GM21576 (cell line): ENCODE results near the gene CCNK.

ENCODE experiments used
- ATAC-seq: cut with Tn5 transposase; IDR thresholded peaks from one replicate; pipeline ENCODE4 v1.9.1; 2021; ENCODE audit warnings: mild to moderate bottlenecking, moderate library complexity; ENCODE audit not compliant: unreplicated experiment

CCNK gene

DNA sequence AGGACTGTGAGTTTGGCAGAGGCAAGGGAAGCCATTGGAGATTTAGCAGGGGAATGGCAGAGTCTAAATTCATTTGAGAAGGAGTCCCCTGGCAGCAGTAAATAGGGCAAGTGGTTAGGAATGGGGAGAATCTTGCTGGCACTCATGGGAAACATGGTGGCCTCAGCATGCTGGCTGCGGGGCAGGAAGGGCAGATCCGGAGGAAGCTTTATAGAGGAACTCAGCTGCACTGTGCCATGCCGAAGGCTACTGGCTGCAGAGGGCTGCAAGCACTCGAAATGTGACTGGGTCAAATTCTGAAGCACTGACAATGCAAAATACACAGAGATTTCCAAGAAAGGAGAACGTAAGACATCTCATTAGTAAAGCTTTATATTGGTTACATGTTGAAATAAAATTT is 23.9 kb downstream of the CCNK start:
- ATAC-seq: no peak

DNA sequence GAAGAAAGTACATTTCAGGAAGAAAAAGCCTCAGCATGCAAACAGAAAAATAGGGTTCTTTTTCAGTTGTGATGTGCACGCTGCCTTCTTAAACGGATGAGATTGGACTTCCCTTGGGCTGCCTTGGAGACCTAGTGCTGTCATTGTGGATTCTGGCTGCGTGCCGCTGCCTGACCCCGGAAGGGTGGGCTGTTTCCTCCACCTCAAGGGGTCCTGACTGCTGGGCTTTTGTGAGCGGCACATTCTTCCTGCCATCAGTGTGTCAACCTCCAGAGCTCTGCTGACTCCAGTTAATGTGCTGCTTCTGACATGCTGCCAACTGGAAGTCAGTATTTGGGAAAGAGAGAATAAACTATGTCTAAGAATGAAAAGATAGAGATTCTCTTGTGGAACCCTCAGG is 25.1 kb downstream of the CCNK start:
- ATAC-seq: no peak

DNA sequence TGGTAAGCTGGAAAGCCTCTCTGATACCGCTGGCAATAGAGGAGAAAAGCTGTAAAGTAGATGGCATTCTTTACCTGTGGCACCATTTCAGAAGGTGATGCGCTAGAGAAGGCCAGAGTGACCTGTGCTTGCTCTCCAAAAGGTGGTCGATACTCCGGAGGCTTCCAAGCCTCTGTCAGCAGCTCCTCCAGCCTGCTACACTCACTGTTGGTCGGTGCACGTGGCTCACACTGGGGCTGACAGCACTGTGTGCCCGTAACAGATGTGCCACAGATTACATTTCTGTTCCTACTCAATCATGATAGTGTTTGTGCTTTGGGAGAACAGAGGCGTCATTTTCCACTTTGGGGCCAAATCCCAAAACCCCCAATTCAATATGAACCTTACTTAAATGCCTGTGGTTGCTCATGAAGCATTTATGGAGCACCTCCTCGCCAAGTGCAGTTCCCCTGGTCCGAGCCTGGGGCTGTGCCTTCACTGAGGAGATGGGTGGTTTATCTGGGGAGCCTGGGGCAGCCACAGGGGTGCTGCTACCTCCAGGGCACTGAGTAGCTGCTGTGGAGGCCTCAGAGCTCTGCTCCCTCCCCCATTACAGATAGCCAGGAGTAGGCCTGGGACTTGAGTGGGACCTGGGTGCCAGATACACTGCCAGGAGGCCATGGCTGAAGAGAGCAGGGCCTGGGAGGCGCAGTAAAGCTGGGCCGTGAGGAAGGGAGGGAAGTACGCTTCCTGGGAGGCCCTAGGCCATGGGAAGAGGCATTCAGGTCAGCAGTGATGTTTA is 26.8 kb downstream of the CCNK start:
- no peak for ATAC-seq

- no peak for ATAC-seq
Measured at GRCh38 chr14:99508896-99509629, 27.9 kb downstream of the CCNK start.

DNA sequence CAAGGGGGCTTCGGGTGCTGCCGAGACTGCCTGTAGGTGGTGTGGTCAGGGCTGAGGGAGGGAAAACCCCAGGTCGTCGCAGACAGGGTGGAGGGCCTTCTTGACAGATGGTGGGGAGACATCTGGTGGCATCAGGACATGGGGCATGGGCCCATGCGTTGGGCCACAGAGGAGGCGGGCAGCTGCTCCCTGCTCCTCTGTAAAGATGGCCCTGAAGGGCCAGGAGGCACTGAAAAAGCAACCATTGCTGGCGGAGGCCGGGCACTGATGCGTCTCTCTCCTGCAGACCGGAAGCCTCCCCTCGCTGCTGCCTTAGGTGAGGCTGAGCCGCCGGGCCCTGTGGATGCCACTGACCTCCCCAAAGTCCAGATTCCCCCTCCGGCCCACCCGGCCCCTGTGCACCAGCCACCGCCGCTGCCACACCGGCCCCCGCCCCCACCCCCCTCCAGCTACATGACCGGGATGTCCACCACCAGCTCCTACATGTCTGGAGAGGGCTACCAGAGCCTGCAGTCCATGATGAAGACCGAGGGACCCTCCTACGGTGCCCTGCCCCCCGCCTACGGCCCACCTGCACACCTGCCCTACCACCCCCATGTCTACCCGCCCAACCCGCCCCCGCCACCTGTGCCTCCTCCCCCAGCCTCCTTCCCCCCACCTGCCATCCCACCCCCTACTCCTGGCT is 28.8 kb downstream of the CCNK start:
- ATAC-seq: no peak

- no peak for ATAC-seq
Measured at GRCh38 chr14:99510556-99511139, 29.4 kb downstream of the CCNK start.

DNA sequence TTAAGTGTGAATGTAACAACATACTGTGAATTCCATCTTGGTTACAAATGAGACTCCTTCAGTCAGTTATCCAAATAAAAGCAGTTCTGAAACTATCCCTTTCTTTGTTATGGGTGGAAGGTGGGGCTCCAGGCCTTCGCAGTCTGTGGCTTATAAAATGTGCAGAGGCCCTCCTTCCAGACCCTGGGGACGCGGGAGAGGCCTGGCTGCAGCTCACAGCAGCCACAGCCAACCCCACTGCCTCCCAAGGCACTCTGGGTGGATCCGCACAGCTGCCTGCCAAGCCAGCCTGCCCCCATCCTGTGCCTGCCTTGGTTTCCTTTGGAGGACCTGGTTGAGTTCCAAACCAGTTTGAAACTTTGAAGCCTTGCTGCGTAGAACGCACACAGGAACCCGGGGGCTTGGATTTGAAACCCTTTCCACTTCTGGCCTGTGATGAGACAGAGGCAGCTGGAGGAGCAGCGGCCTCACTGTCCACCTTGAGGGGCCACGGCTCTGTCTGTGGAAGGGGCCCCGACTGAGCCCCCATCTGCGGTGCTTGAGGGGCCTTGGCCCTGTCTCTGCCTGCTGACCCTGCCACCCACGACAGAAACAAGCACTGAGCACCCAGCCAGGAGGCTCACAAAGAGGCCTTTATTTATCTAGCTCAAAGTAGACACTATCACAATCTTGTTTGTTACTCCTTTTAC is 30.4 kb downstream of the CCNK start:
- no peak for ATAC-seq

DNA sequence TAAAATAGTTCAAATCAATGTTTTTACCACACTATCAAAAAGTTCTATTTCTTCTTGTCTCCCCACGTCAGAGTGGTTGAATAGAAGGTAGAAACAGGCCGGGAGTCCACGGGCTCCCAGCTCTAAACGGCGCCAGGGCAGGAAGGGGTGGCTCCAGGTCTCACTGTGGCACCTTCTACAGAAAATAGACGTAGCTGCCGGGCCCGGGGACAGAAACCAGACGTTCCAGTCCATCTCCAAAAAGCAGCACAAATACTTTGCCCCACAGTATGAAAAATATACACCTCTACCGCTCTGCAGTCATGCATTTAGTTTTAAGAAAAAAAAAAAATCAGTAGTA is 30.9 kb downstream of the CCNK start:
- ATAC-seq: no peak

- no peak for ATAC-seq
Measured at GRCh38 chr14:99512571-99513182, 31.5 kb downstream of the CCNK start.

DNA sequence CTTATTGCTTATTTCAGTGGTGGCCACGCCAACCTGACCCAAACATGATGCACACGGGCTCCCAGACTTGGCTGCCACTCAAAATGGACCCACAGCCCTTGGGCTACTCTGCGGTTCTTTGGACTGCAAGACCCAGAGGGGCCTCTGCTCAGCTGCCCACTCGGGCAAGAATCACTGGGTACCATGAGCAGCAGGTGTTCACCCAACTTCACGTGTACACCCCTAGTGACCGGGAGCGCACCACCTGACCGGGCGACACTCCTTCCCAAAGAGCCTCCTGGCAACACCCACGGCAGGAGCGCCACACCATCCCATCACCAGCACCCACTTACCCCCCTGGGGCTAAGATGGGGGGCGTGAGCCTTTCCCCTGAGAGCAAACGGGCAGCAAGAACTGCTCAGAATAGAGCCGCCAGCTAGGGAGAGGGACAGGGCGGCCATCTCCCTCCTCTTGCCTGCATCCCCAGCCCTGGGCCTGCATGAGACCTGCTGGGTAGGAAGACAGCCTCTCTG is 32.0 kb downstream of the CCNK start:
- ATAC-seq: no peak

DNA sequence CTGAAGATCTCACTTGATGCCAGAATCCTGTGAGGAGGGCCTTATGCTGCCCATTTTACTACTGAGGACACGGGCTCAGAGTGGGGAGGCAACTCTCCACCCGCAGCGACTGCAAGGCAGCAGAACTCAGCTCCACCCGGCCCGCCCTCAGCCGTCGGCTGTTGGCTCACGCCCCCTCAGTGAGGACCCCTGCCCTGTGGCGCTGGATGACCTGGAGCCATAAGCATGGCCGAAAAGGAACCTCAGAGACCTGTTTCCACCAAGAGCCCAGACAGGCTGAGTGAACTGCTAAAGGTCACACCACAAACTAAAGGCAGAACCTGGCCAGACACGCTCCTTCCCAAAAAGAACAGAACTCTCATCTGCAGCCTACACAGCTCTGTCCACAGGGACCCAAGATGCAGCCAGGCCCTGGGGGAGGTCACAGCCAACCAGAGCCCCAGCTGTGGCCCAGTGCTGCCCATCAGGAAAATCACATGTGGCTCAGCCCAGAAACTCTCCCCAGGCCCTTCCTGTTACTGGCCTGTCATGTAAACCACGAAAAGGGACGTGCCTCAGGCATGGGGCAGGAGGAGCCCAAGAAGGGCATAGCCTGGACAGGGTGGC is 32.8 kb downstream of the CCNK start:
- no peak for ATAC-seq

DNA sequence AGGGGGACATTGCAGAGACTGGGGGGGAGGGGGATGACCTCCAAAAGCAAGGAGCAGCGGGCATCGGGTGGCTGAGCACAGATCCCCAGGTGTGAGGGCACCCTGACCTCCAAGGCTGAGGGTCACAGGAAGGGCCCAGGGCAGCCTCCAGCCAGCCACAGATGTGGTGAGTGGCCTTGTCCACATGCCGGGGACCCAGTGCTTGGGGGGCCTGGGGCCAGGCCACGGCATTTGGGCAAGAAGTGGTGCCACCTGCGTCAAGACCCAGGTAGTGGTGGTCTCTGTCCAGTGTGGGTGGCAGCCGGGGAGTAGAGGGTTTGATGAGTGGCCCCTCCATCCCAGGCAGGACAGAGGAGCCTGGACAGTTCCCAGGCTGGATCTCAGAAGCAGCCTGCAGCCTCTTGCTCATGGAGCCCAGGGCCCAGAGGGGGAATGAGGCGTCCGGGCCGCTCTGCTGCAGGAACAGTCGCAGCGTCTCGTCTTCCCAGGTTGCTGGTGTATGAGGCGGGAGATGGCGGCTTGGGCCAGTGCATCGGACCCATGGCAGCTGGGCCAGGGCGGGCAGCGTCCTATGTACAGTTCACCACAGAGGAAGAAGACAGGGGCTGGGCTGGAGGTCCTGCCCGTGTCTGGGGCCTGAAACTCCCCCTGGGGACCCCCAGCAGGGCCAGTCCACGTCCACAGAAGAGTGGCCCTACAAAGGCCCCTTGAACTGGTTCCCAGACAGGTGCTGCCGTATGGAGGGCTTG is 33.5 kb downstream of the CCNK start:
- no peak for ATAC-seq

- ATAC-seq: no peak
Measured at GRCh38 chr14:99515301-99516155, 34.3 kb downstream of the CCNK start.

- ATAC-seq: no peak
Measured at GRCh38 chr14:99516156-99516870, 35.1 kb downstream of the CCNK start.

GRCh38 chr14:99516871-99517642 is 35.8 kb downstream of the CCNK start:
- ATAC-seq: no peak

- ATAC-seq: no peak
Measured at GRCh38 chr14:99517643-99518381, 36.6 kb downstream of the CCNK start.
